Gastrocnemius medialis (tissue), 4 donors: ENCODE measurements around the gene ISCA2.

Experiments
- POLR2A ChIP-seq, 2 donors: fragments of 450-650 bp; IDR thresholded peaks; one replicate each; pipeline ENCODE4 v1.6.1; 2017; ENCODE audit warnings: antibody characterized with exemption in 2 of 2, mild to moderate bottlenecking in 2 of 2, moderate library complexity in 2 of 2
- TF ChIP-seq, protein P1 (sequence below), 5 experiments: fragments of 450-650 bp in 3 of 5; fragments of 200-600 bp in 2 of 5; sonication (generic) in 2 of 5; IDR thresholded peaks in 4 of 5; conservative IDR thresholded peaks in 1 of 5; 1 replicate in 4 of 5; 2 replicates in 1 of 5; pipeline ENCODE4 v1.5.1; 2016 to 2019; ENCODE audit warnings: antibody characterized with exemption in 5 of 5, mild to moderate bottlenecking in 3 of 5, moderate library complexity in 3 of 5

DNA sequence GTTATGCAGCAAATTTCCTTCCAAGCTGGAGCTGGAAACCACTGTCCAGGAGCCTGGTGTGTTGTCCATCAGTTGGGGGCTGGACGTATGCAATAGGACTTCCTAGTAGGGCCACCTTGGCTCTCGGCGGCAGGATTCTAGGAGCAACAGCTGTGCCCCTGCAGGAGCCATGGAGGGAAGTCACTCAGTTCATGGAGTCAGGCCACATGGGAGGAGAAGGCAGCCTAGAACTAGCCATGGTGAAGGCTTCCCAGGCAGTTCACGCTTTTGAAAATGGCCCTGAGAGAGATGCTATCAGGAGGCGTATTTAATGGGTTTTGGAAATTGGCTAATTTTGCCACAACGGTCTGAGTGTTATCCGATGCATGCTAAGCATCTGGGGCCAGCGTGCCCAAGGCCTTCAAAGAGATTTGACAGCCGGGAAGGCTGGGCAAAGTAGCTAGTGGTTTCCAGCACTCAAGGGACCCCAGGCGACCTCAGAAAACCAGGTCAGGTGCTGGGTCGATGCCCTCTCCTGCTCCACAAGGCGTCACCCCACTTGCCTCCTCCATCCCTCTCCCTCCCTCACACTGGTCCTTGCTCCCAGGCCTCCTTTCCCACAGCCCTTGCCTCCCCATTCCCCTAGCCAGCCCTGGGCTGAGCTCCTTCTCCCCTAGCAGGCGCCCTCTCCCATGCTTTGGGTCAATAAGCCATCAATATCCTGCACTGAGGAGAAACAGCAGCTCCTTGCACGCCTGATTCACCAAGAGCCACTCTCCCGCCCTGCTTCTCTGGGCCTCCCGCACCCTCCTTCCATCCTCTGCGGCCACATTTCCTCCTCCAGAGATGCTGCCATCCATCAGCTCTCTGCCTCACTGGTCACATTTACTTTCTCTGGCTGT, 36.6 kb upstream of the ISCA2 start:
- TF ChIP-seq, protein P1, sequence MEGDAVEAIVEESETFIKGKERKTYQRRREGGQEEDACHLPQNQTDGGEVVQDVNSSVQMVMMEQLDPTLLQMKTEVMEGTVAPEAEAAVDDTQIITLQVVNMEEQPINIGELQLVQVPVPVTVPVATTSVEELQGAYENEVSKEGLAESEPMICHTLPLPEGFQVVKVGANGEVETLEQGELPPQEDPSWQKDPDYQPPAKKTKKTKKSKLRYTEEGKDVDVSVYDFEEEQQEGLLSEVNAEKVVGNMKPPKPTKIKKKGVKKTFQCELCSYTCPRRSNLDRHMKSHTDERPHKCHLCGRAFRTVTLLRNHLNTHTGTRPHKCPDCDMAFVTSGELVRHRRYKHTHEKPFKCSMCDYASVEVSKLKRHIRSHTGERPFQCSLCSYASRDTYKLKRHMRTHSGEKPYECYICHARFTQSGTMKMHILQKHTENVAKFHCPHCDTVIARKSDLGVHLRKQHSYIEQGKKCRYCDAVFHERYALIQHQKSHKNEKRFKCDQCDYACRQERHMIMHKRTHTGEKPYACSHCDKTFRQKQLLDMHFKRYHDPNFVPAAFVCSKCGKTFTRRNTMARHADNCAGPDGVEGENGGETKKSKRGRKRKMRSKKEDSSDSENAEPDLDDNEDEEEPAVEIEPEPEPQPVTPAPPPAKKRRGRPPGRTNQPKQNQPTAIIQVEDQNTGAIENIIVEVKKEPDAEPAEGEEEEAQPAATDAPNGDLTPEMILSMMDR (IDR thresholded peaks at IDR 0.05 in 4 of 5, conservative IDR thresholded peaks at IDR 0.05 in 1 of 5): no peak
- no peak for TF ChIP-seq POLR2A (IDR thresholded peaks at IDR 0.05)
